Esophagus muscularis mucosa (tissue), 4 donors: ENCODE measurements around the gene KNTC1. TPM values are rescaled to one million over a fixed set of nuclear protein-coding genes. Genes with fewer than 3 reads are reported as not detected.

Experiments
- DNase-seq: peaks from one replicate; pipeline ENCODE4 v3.0.0-alpha.2; 2017; ENCODE audit errors: extremely low spot score
- H3K27ac ChIP-seq, 4 donors: fragments of 200-600 bp; sonication (generic); replicated peaks in 1 of 4; 1 replicate in 3 of 4; 2 replicates in 1 of 4; pipeline ENCODE4 v1.5.1; 2016 to 2019; ENCODE audit warnings: mild to moderate bottlenecking in 1 of 4
- H3K27me3 ChIP-seq, 4 donors: fragments of 200-600 bp; sonication (generic); one replicate each; pipeline versions ENCODE4 v1.5.1 to v1.6.0; 2016 to 2019
- H3K36me3 ChIP-seq, 4 donors: fragments of 200-600 bp; sonication (generic); one replicate each; pipeline ENCODE4 v1.5.1; 2016 to 2019
- H3K4me1 ChIP-seq, 4 donors: fragments of 200-600 bp; sonication (generic); one replicate each; pipeline ENCODE4 v1.5.1; 2016 to 2019
- H3K4me3 ChIP-seq, 4 donors: fragments of 200-600 bp; sonication (generic); 1 replicate in 2 of 4; 2 replicates in 2 of 4; pipeline ENCODE4 v1.5.1; 2016 to 2019; ENCODE audit warnings: mild to moderate bottlenecking in 4 of 4, moderate library complexity in 1 of 4
- H3K9me3 ChIP-seq, 4 donors: fragments of 200-600 bp; sonication (generic); 1 replicate in 3 of 4; 2 replicates in 1 of 4; pipeline ENCODE4 v1.5.1; 2016 to 2019
- EP300 ChIP-seq: sonication (generic); formaldehyde crosslinking; IDR thresholded peaks from one replicate; pipeline ENCODE4 v1.6.1; 2017; ENCODE audit warnings: antibody characterized with exemption
- POLR2A ChIP-seq: fragments of 450-650 bp; IDR thresholded peaks from one replicate; pipeline ENCODE4 v1.6.1; 2017; ENCODE audit warnings: antibody characterized with exemption, moderate library complexity, mild to moderate bottlenecking, low read depth
- POLR2AphosphoS5 ChIP-seq, 2 donors: sonication (generic); formaldehyde crosslinking; IDR thresholded peaks; one replicate each; pipeline ENCODE4 v1.6.1; 2017; ENCODE audit warnings: antibody characterized with exemption in 2 of 2
- WGBS: methylation state at CpG from one replicate; pipeline ENCODE4 v1.1.5; 2018; 5-methylcytosine and 5-hydroxymethylcytosine counted together
- intact Hi-C: fragments of 100-400 bp; cut with DNase I; formaldehyde crosslinking; loops from one replicate; pipeline ENCODE4 v1.15.1; 2023
- small RNA-seq, 3 donors: library from RNA; depleted of rRNA; stranded (forward); fragments of <200 nt; gene quantifications; one replicate each; pipeline ENCODE3, GENCODE V24; 2016
- total RNA-seq, 4 donors: library from RNA; depleted of rRNA; stranded (reverse); fragments of >200 nt; gene quantifications; one replicate each; pipeline versions ENCODE4 v1.1.0 to v1.2.1, GENCODE V29; 2016
- TF ChIP-seq, protein P1 (sequence below), 3 experiments: fragments of 200-600 bp in 2 of 3; fragments of 450-650 bp in 1 of 3; sonication (generic) in 2 of 3; IDR thresholded peaks; one replicate each; pipeline ENCODE4 v1.5.1; 2017 to 2019; ENCODE audit warnings: antibody characterized with exemption in 3 of 3, mild to moderate bottlenecking in 2 of 3, moderate library complexity in 1 of 3

KNTC1 gene
- total RNA-seq, 4 donors from 2014 or later = 4.3 to 11.2 (median 6.3) TPM

DNA sequence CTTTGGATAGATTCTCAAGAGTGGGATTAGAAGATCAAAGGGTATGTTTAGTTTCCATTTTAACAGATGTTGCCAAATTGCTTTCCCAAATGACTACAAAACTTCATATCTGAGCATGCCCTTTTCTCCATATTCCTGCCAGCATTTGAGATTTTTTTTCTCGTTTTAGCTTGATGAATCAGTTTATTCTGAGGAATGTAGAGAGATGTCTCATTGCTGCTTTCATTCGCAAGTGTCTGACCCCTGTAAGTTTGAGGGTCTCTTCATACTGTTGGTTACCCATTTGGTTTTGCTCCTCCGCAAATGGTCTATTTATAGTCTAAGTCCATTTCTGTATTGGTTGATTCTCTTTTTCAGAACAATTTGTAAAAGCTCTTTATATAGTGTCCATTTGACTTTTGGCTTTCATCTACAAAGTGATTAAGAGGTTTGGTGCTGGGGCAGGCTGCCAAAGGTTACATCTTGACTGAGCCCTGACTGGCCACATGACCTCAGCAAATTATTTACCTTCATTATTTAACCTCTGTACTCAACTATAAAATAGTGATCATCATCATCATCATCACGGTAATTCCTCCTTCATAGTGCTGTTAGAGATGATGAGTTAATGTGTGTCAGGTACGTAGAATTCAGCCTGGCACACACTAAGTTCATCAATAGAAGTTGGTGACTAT is 142.5 kb downstream of the KNTC1 start:
- 73% methylated on average over 5 of the region's 5 CpGs for WGBS
- Histone ChIP-seq H3K36me3 (no peaks in the 10 kb centered on the region), H3K27ac (no peak overlapping the region), H3K9me3 (peaks cover 0 to 4% (median 0%) of the 10 kb centered on the region in 4 donors), H3K27me3 (peaks cover 0 to 3% (median 0%) of the 10 kb centered on the region in 4 donors), H3K4me1 (no peaks in the 10 kb centered on the region), H3K4me3 (no peak overlapping the region)
- TF ChIP-seq, protein P1, sequence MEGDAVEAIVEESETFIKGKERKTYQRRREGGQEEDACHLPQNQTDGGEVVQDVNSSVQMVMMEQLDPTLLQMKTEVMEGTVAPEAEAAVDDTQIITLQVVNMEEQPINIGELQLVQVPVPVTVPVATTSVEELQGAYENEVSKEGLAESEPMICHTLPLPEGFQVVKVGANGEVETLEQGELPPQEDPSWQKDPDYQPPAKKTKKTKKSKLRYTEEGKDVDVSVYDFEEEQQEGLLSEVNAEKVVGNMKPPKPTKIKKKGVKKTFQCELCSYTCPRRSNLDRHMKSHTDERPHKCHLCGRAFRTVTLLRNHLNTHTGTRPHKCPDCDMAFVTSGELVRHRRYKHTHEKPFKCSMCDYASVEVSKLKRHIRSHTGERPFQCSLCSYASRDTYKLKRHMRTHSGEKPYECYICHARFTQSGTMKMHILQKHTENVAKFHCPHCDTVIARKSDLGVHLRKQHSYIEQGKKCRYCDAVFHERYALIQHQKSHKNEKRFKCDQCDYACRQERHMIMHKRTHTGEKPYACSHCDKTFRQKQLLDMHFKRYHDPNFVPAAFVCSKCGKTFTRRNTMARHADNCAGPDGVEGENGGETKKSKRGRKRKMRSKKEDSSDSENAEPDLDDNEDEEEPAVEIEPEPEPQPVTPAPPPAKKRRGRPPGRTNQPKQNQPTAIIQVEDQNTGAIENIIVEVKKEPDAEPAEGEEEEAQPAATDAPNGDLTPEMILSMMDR (IDR thresholded peaks at IDR 0.05) = no peak
- no peak for TF ChIP-seq POLR2AphosphoS5 (IDR thresholded peaks at IDR 0.05)
- TF ChIP-seq EP300 = no peak
- no peak for TF ChIP-seq POLR2A
- intact Hi-C loops = no loop called here
- DNase-seq = no peak

DNA sequence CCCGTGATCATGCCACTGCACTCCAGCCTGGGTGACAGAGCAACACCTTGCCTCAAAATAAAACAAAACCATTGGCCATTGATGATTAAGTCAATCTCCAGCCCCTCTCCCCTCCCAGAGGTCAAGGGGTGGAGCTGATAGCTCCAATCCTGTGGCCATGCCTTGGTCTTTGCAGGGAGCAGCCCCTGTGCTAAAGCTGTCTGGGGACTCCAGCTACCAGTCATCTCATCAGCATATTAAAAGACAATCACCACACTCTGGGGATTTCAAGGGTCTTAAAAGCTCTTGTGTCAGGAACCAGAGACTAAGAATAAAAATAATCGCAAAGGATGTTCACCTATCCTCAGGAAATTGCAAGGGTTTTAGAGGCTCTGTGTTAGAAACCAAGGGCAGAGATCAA is 145.5 kb downstream of the KNTC1 start:
- Histone ChIP-seq H3K4me1 (no peaks in the 10 kb centered on the region), H3K4me3 (no peak overlapping the region), H3K27ac (no peak overlapping the region), H3K9me3 (peaks cover 0 to 4% (median 0%) of the 10 kb centered on the region in 4 donors), H3K27me3 (peaks cover 0 to 9% (median 0%) of the 10 kb centered on the region in 4 donors), H3K36me3 (no peaks in the 10 kb centered on the region)
- DNase-seq = no peak
- WGBS = 81% methylated on average over 2 of the region's 2 CpGs
- intact Hi-C loops = no loop called here
- TF ChIP-seq, protein P1 (IDR thresholded peaks at IDR 0.05) = no peak
- TF ChIP-seq EP300 (no peak), POLR2A (no peak), POLR2AphosphoS5 (IDR thresholded peaks at IDR 0.05) (no peak)

Small RNA genes within 50 kb of the gene (small RNA-seq; reads per million reads assigned to genes)
- 0 reads per million in 3 donors for gene AC026333.1
- gene RF00411 = 0 reads per million in 3 donors

Other genes with a start within 250 kb of the KNTC1 start
- 100 to 1,000 TPM; 234 to 263 (median 250) TPM for gene CLIP1, start 104.6 kb upstream of the KNTC1 start, total RNA-seq
- 10 to 100 TPM; 12.1 to 19.1 (median 14.1) TPM for gene ZCCHC8, start 26.3 kb upstream of the KNTC1 start, total RNA-seq
- 10 to 100 TPM; 46.5 to 68.9 (median 48.6) TPM for gene RSRC2, start 313 bp upstream of the KNTC1 start, total RNA-seq
- not detected for gene HCAR2, start 176.1 kb downstream of the KNTC1 start, total RNA-seq
- under 1 TPM in 1 of 4 donors, not detected in 3; 0.50 TPM for gene HCAR3, start 189.6 kb downstream of the KNTC1 start, total RNA-seq
- under 1 TPM in 1 of 4 donors, not detected in 3; 0.13 TPM for gene HCAR1, start 203.6 kb downstream of the KNTC1 start, total RNA-seq
- gene DENR, start 225.6 kb downstream of the KNTC1 start, total RNA-seq = 10 to 100 TPM; 20.7 to 32.1 (median 23.7) TPM
- under 1 TPM; 0.17 to 0.50 (median 0.40) TPM for gene CCDC62, start 247.3 kb downstream of the KNTC1 start, total RNA-seq